Measurements from ENCODE around the gene C1orf167.

The C1orf167 gene

GRCh38 chr1:11729498-11730428, 32.2 kb upstream of the C1orf167 start:
- ATAC-seq (replicated peaks; ENCODE audit: extremely low read depth, poor library complexity, severe bottlenecking) (peak; percentile 8), DNase-seq (ENCODE audit: low spot score in 2 of 2) (no peak)
- Mint-ChIP-seq H3K27ac (ENCODE audit: low read depth) (peak overlapping the region; percentile 5), H3K36me3 (ENCODE audit: insufficient read depth) (peaks cover 3% of the 10 kb centered on the region), H3K4me1 (peaks cover 29% of the 10 kb centered on the region), H3K9me3 (no peaks in the 10 kb centered on the region), H3K4me3 (peak overlapping the region; percentile 76), H3K27me3 (no peaks in the 10 kb centered on the region)

- Mint-ChIP-seq H3K36me3 (ENCODE audit: insufficient read depth) (peaks cover 3% of the 10 kb centered on the region), H3K4me3 (peak overlapping the region; percentile 76), H3K27ac (ENCODE audit: low read depth) (peak overlapping the region; percentile 5), H3K9me3 (no peaks in the 10 kb centered on the region), H3K27me3 (no peaks in the 10 kb centered on the region), H3K4me1 (peaks cover 32% of the 10 kb centered on the region)
- peak in 1 of 2 donors; percentile 24 for DNase-seq (ENCODE audit: low spot score in 2 of 2)
- ATAC-seq (replicated peaks; ENCODE audit: extremely low read depth, poor library complexity, severe bottlenecking) = peak; percentile 87
Observed at GRCh38 chr1:11730429-11730891, 31.5 kb upstream of the C1orf167 start.

GRCh38 chr1:11731691-11732283, 30.2 kb upstream of the C1orf167 start:
- Mint-ChIP-seq H3K4me1 (peaks cover 44% of the 10 kb centered on the region), H3K36me3 (ENCODE audit: insufficient read depth) (peaks cover 7% of the 10 kb centered on the region), H3K9me3 (no peaks in the 10 kb centered on the region), H3K27ac (ENCODE audit: low read depth) (peak overlapping the region; percentile 86), H3K27me3 (no peaks in the 10 kb centered on the region), H3K4me3 (peak overlapping the region; percentile 76)
- no peak for DNase-seq (ENCODE audit: low spot score in 2 of 2)
- no peak for ATAC-seq (replicated peaks; ENCODE audit: extremely low read depth, poor library complexity, severe bottlenecking)

DNA sequence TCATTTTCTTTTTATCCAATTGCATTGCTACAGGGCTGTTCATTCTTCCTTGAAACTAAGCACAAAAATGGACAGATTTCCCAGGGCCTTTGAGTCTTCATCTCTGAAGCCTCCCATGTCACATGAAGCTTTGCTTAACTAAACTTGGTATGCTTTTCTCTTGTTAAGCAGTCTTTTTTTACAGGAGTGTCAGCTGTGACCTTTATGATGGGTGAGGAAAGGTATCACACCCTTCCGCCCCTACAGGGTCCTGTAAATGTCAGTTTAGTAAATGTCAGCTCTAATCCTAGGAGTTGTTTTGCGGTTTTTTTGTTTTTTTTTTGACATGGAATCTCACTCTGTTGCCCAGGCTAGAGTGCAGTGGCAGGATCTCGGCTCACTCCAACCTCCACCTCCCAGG, 28.7 kb upstream of the C1orf167 start:
- ATAC-seq (replicated peaks; ENCODE audit: extremely low read depth, poor library complexity, severe bottlenecking) (no peak), DNase-seq (ENCODE audit: low spot score in 2 of 2) (no peak)
- Mint-ChIP-seq H3K36me3 (ENCODE audit: insufficient read depth) (peaks cover 8% of the 10 kb centered on the region), H3K27ac (ENCODE audit: low read depth) (no peak overlapping the region), H3K4me3 (no peak overlapping the region), H3K27me3 (no peaks in the 10 kb centered on the region), H3K9me3 (no peaks in the 10 kb centered on the region), H3K4me1 (peaks cover 59% of the 10 kb centered on the region)

DNA sequence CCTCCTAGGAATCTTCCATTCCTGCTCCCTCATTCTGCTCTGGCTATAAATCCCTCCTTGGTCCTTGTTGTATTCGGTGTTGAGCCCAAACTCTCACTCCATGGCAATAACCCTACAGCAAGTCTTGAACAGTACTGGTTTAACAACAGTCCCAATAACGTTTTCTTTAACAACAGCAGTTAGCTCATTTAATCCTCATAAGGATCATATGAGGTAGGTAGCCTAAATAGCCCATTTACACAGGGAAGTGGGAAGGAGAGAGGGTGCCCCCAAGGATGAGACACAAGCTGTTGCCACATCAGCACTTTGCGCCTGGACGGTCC, 26.5 kb upstream of the C1orf167 start:
- H3K27ac Mint-ChIP-seq (ENCODE audit: low read depth) = peak overlapping the region; percentile 92

GRCh38 chr1:11735854-11736745, 25.9 kb upstream of the C1orf167 start, which contains the start of gene AGTRAP:
Gene AGTRAP, plus strand, starts transcription at chr1:11736136. Its CDS starts 73 bp downstream, at chr1:11736209.
- DNase-seq (ENCODE audit: low spot score in 2 of 2) (peak; percentile 66 to 69), ATAC-seq (replicated peaks; ENCODE audit: extremely low read depth, poor library complexity, severe bottlenecking) (peak; percentile 80)
- Mint-ChIP-seq H3K27me3 (no peaks in the 10 kb centered on the region), H3K36me3 (ENCODE audit: insufficient read depth) (peaks cover 10% of the 10 kb centered on the region), H3K9me3 (no peaks in the 10 kb centered on the region), H3K27ac (ENCODE audit: low read depth) (peak within 1 kb of the TSS; percentile 92), H3K4me1 (peaks cover 66% of the 10 kb centered on the region), H3K4me3 (peak within 1 kb of the TSS; percentile 99)

More for the DNA sequence above, 26.5 kb upstream of the C1orf167 start:
- Mint-ChIP-seq H3K4me3 (peak overlapping the region; percentile 99), H3K27me3 (no peaks in the 10 kb centered on the region), H3K36me3 (ENCODE audit: insufficient read depth) (peaks cover 8% of the 10 kb centered on the region), H3K4me1 (peaks cover 65% of the 10 kb centered on the region), H3K9me3 (no peaks in the 10 kb centered on the region)
- ATAC-seq (replicated peaks; ENCODE audit: extremely low read depth, poor library complexity, severe bottlenecking) = no peak
- DNase-seq (ENCODE audit: low spot score in 2 of 2) = no peak

- H3K9me3 Mint-ChIP-seq = no peaks in the 10 kb centered on the region
- H3K4me1 Mint-ChIP-seq = peaks cover 67% of the 10 kb centered on the region
- DNase-seq (ENCODE audit: low spot score in 2 of 2) (no peak), ATAC-seq (replicated peaks; ENCODE audit: extremely low read depth, poor library complexity, severe bottlenecking) (peak; percentile 72)
- no peak overlapping the region for H3K27ac Mint-ChIP-seq (ENCODE audit: low read depth)
- peak overlapping the region; percentile 99 for H3K4me3 Mint-ChIP-seq
- H3K36me3 Mint-ChIP-seq (ENCODE audit: insufficient read depth) = peaks cover 10% of the 10 kb centered on the region
- H3K27me3 Mint-ChIP-seq = no peaks in the 10 kb centered on the region
Observed at GRCh38 chr1:11736746-11737639, 25.0 kb upstream of the C1orf167 start.

DNA sequence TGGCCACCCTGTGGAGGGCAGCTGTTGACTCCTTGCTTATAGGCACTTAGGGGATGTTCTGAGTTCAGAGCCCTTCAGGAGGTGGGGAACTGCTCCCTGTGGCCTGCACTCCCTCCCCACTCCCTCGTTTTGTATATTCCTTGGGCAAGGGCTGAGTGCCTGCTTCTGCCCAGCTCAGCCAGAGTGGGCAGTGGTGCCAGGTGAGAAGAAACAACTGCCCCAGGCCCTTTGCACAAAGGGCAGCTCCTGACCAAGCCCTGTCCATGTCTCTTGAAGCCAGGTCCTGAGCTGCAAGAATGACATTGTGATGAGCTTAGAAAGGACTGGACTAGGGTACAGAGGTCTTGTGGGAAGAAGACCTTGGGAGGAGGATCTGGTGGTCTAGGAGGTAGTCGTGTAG, 23.9 kb upstream of the C1orf167 start:
- peaks cover 76% of the 10 kb centered on the region for H3K4me1 Mint-ChIP-seq
- H3K27ac Mint-ChIP-seq (ENCODE audit: low read depth) = no peak overlapping the region
- ATAC-seq (replicated peaks; ENCODE audit: extremely low read depth, poor library complexity, severe bottlenecking) (no peak), DNase-seq (ENCODE audit: low spot score in 2 of 2) (no peak)
- no peaks in the 10 kb centered on the region for H3K27me3 Mint-ChIP-seq
- H3K36me3 Mint-ChIP-seq (ENCODE audit: insufficient read depth) = peaks cover 10% of the 10 kb centered on the region
- H3K9me3 Mint-ChIP-seq = no peaks in the 10 kb centered on the region
- H3K4me3 Mint-ChIP-seq = peak overlapping the region; percentile 99

DNA sequence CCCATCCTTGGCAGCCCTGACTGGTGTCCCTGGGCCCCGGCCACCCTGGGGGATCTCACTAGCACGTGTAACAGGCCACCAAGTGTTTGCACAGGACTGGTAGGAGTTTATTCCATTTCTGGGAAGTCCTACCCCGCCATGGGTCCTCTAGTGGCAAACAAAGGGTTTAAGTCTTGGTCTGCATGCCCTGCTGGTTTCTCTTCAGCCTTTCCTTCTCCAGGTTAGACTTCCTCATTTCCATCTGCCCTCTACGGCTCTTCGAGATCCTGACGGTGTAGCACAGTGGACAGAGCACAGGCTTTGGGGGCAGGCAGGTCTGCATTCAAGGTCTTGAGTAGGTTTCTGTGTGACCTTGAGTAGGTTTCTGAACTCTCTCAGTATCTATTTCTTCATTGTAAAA, 23.2 kb upstream of the C1orf167 start:
- no peak for ATAC-seq (replicated peaks; ENCODE audit: extremely low read depth, poor library complexity, severe bottlenecking)
- no peak for DNase-seq (ENCODE audit: low spot score in 2 of 2)

GRCh38 chr1:11740258-11741192, 21.5 kb upstream of the C1orf167 start:
- ATAC-seq (replicated peaks; ENCODE audit: extremely low read depth, poor library complexity, severe bottlenecking) (peak; percentile 13), DNase-seq (ENCODE audit: low spot score in 2 of 2) (peak in 1 of 2 donors; percentile 19)
- H3K4me1 Mint-ChIP-seq = peaks cover 79% of the 10 kb centered on the region
- H3K36me3 Mint-ChIP-seq (ENCODE audit: insufficient read depth) = peaks cover 13% of the 10 kb centered on the region
- peak overlapping the region; percentile 72 for H3K4me3 Mint-ChIP-seq
- no peaks in the 10 kb centered on the region for H3K9me3 Mint-ChIP-seq
- H3K27ac Mint-ChIP-seq (ENCODE audit: low read depth) = peak overlapping the region; percentile 51
- no peaks in the 10 kb centered on the region for H3K27me3 Mint-ChIP-seq

More for the DNA sequence above, 23.2 kb upstream of the C1orf167 start:
- Mint-ChIP-seq H3K27ac (ENCODE audit: low read depth) (no peak overlapping the region), H3K36me3 (ENCODE audit: insufficient read depth) (peaks cover 10% of the 10 kb centered on the region), H3K4me1 (peaks cover 78% of the 10 kb centered on the region), H3K4me3 (no peak overlapping the region), H3K27me3 (no peaks in the 10 kb centered on the region), H3K9me3 (no peaks in the 10 kb centered on the region)

- no peak for ATAC-seq (replicated peaks; ENCODE audit: extremely low read depth, poor library complexity, severe bottlenecking)
- DNase-seq (ENCODE audit: low spot score in 2 of 2) = no peak
- peak overlapping the region; percentile 51 for H3K27ac Mint-ChIP-seq (ENCODE audit: low read depth)
- H3K9me3 Mint-ChIP-seq = no peaks in the 10 kb centered on the region
- H3K27me3 Mint-ChIP-seq = no peaks in the 10 kb centered on the region
- peaks cover 80% of the 10 kb centered on the region for H3K4me1 Mint-ChIP-seq
- peak overlapping the region; percentile 72 for H3K4me3 Mint-ChIP-seq
- peaks cover 9% of the 10 kb centered on the region for H3K36me3 Mint-ChIP-seq (ENCODE audit: insufficient read depth)
Observed at GRCh38 chr1:11741482-11741881, 20.5 kb upstream of the C1orf167 start.
